GM10847 (cell line): ENCODE measurements around the gene FRMD6.

ENCODE experiments used
- POLR2A ChIP-seq: IDR thresholded peaks from 2 replicates; pipeline ENCODE4 v1.6.1; 2011; ENCODE audit not compliant: insufficient read length; ENCODE audit errors: extremely low read depth

FRMD6 gene

GRCh38 chr14:51651388-51652167 is at the start of gene FRMD6:
Gene FRMD6, plus strand, starts transcription at chr14:51651910. Its CDS starts 37,927 bp downstream, at chr14:51689837.
- TF ChIP-seq POLR2A = no peak

GRCh38 chr14:51602310-51602709 is 49.4 kb upstream of the FRMD6 start:
- TF ChIP-seq POLR2A = no peak

- TF ChIP-seq POLR2A = no peak
These were observed 48.2 kb upstream of the FRMD6 start for GRCh38 chr14:51603495-51603894.

GRCh38 chr14:51604073-51604472 is 47.6 kb upstream of the FRMD6 start:
- TF ChIP-seq POLR2A = no peak

- no peak for TF ChIP-seq POLR2A
These were observed 46.1 kb upstream of the FRMD6 start for GRCh38 chr14:51605575-51605974.

GRCh38 chr14:51607711-51608110 is 44.0 kb upstream of the FRMD6 start:
- no peak for TF ChIP-seq POLR2A

GRCh38 chr14:51609251-51609954 is 42.3 kb upstream of the FRMD6 start:
- no peak for TF ChIP-seq POLR2A

- TF ChIP-seq POLR2A = no peak
These were observed 41.8 kb upstream of the FRMD6 start for GRCh38 chr14:51609955-51610283.

GRCh38 chr14:51610771-51611170 is 40.9 kb upstream of the FRMD6 start:
- TF ChIP-seq POLR2A = no peak

- TF ChIP-seq POLR2A = no peak
These were observed 39.3 kb upstream of the FRMD6 start for GRCh38 chr14:51612449-51612848.

- no peak for TF ChIP-seq POLR2A
These were observed 38.3 kb upstream of the FRMD6 start for GRCh38 chr14:51613416-51613815.

GRCh38 chr14:51614707-51615106 is 37.0 kb upstream of the FRMD6 start:
- no peak for TF ChIP-seq POLR2A

GRCh38 chr14:51616256-51616655 is 35.5 kb upstream of the FRMD6 start:
- TF ChIP-seq POLR2A = no peak

GRCh38 chr14:51616724-51617409 is 34.8 kb upstream of the FRMD6 start:
- TF ChIP-seq POLR2A = no peak

- TF ChIP-seq POLR2A = no peak
These were observed 32.1 kb upstream of the FRMD6 start for GRCh38 chr14:51619561-51619960.

- no peak for TF ChIP-seq POLR2A
These were observed 31.7 kb upstream of the FRMD6 start for GRCh38 chr14:51620056-51620455.
